ENCODE results near the gene ADGRE3. TPM values are rescaled to one million over a fixed set of nuclear protein-coding genes. Genes with fewer than 3 reads are reported as not detected.

The ADGRE3 gene
- total RNA-seq, 1 donor from 2014 or later = not detected

DNA sequence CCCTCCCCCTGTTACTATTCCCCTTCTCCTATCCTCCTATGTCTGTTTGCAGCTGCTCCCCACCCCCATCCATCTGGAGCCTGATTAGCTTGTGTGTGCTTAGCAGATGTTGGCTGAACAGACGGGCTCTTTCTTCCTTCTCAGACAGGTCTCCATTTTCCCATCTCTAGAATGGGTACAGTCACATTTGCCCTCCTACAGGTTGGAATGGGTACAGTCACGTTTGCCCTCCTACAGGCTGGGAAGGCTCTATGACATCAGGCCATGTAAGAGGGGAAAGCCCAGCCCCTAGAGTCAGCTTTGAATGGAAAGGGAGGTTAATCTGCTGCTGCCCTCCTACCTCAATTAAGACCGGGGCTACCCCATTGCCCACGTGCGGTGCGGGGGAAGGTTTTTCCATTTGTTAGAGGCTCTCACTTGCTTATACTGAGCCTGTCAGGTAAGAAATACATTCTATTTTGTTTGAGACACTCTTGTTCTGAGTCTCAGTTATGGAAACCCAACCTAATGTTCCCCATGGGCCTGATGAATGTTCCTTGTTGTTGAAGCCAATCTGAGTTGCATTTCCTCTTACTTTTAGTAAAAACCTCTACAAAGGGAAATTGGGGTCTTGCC is 93.9 kb downstream of the ADGRE3 start:
- H3K4me3 ChIP-seq (ENCODE audit: low read length in 3 of 3) = no peak overlapping the region
- H3K27me3 ChIP-seq (ENCODE audit: control insufficient read depth in 3 of 3, insufficient read depth in 3 of 3, low read length in 3 of 3) = no peaks in the 10 kb centered on the region
- no peaks in the 10 kb centered on the region for H3K9me3 ChIP-seq (ENCODE audit: control insufficient read depth in 3 of 3, low read length in 3 of 3)
- H3K4me1 ChIP-seq (ENCODE audit: control insufficient read depth in 3 of 3, insufficient read depth in 3 of 3, low read length in 3 of 3) = no peaks in the 10 kb centered on the region
- no peak overlapping the region for H3K27ac ChIP-seq (ENCODE audit: low read depth, low read length)
- no peaks in the 10 kb centered on the region for H3K36me3 ChIP-seq (ENCODE audit: control insufficient read depth in 3 of 3, insufficient read depth in 3 of 3, low read length in 3 of 3)
- H3K9ac ChIP-seq (ENCODE audit: low read depth in 1 of 3, low read length in 3 of 3) = no peak overlapping the region

DNA sequence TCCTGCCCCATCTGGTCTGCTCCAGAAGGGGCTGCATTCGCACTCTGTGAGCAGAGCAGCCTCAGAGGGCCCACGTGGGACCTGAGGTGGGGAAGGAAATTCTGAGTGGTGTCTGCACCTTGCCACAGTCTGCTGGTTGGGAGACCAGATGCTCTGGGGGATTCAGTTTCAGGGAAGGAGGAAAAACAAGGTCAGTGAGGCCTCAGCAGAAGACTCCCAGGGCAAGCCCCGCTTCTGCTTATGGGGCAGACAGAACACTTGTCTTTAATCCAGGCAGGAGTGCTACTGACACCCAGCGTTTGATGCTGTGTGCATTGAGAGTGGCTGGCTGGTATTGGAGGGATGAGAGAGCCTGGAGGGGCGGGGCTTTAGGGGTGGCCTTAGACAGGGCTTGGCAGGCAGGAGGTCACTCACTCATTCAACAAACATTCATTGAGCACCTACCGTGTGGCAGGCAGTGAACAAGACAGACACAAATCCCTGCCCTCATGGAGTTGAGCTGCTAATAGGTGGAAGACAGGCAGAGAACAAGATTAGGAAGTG is 96.7 kb downstream of the ADGRE3 start:
- H3K4me3 ChIP-seq (ENCODE audit: low read length in 3 of 3) = no peak overlapping the region
- no peak overlapping the region for H3K27ac ChIP-seq (ENCODE audit: low read depth, low read length)
- H3K27me3 ChIP-seq (ENCODE audit: control insufficient read depth in 3 of 3, insufficient read depth in 3 of 3, low read length in 3 of 3) = no peaks in the 10 kb centered on the region
- H3K36me3 ChIP-seq (ENCODE audit: control insufficient read depth in 3 of 3, insufficient read depth in 3 of 3, low read length in 3 of 3) = no peaks in the 10 kb centered on the region
- no peak overlapping the region for H3K9ac ChIP-seq (ENCODE audit: low read depth in 1 of 3, low read length in 3 of 3)
- peaks cover 0 to 3% (median 3%) of the 10 kb centered on the region in 3 donors for H3K4me1 ChIP-seq (ENCODE audit: control insufficient read depth in 3 of 3, insufficient read depth in 3 of 3, low read length in 3 of 3)
- H3K9me3 ChIP-seq (ENCODE audit: control insufficient read depth in 3 of 3, low read length in 3 of 3) = no peaks in the 10 kb centered on the region

DNA sequence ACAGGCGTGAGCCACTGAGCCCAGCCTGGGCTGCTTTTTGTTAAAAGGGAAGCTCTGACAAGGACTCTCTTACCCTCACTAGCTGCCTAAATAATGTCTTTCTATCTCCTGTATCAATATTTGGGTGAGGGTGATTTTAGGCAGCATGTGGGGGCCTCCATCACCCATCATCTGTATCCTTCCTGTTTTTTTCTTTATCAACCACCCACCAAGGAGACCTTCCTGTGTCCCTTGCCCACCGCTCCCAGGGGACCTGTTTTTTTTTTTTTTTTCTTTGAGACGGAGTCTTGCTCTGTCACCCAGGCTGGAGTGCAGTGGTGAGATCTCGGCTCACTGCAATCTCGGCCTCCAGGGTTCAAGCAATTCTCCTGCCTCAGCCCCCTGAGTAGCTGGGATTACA is 97.4 kb downstream of the ADGRE3 start:
- no peaks in the 10 kb centered on the region for H3K9me3 ChIP-seq (ENCODE audit: control insufficient read depth in 3 of 3, low read length in 3 of 3)
- H3K27ac ChIP-seq (ENCODE audit: low read depth, low read length) = no peak overlapping the region
- no peaks in the 10 kb centered on the region for H3K27me3 ChIP-seq (ENCODE audit: control insufficient read depth in 3 of 3, insufficient read depth in 3 of 3, low read length in 3 of 3)
- peaks cover 0 to 3% (median 3%) of the 10 kb centered on the region in 3 donors for H3K4me1 ChIP-seq (ENCODE audit: control insufficient read depth in 3 of 3, insufficient read depth in 3 of 3, low read length in 3 of 3)
- no peaks in the 10 kb centered on the region for H3K36me3 ChIP-seq (ENCODE audit: control insufficient read depth in 3 of 3, insufficient read depth in 3 of 3, low read length in 3 of 3)
- no peak overlapping the region for H3K9ac ChIP-seq (ENCODE audit: low read depth in 1 of 3, low read length in 3 of 3)
- H3K4me3 ChIP-seq (ENCODE audit: low read length in 3 of 3) = no peak overlapping the region

- Histone ChIP-seq H3K36me3 (ENCODE audit: control insufficient read depth in 3 of 3, insufficient read depth in 3 of 3, low read length in 3 of 3) (no peaks in the 10 kb centered on the region), H3K27ac (ENCODE audit: low read depth, low read length) (no peak overlapping the region), H3K9ac (ENCODE audit: low read depth in 1 of 3, low read length in 3 of 3) (no peak overlapping the region), H3K27me3 (ENCODE audit: control insufficient read depth in 3 of 3, insufficient read depth in 3 of 3, low read length in 3 of 3) (no peaks in the 10 kb centered on the region), H3K4me1 (ENCODE audit: control insufficient read depth in 3 of 3, insufficient read depth in 3 of 3, low read length in 3 of 3) (peaks cover 3 to 4% (median 3%) of the 10 kb centered on the region in 3 donors), H3K9me3 (ENCODE audit: control insufficient read depth in 3 of 3, low read length in 3 of 3) (no peaks in the 10 kb centered on the region), H3K4me3 (ENCODE audit: low read length in 3 of 3) (no peak overlapping the region)
Observed at GRCh38 chr19:14576363-14576762, 98.3 kb downstream of the ADGRE3 start.

- Histone ChIP-seq H3K4me3 (ENCODE audit: low read length in 3 of 3) (no peak overlapping the region), H3K9me3 (ENCODE audit: control insufficient read depth in 3 of 3, low read length in 3 of 3) (no peaks in the 10 kb centered on the region), H3K9ac (ENCODE audit: low read depth in 1 of 3, low read length in 3 of 3) (no peak overlapping the region), H3K4me1 (ENCODE audit: control insufficient read depth in 3 of 3, insufficient read depth in 3 of 3, low read length in 3 of 3) (peaks cover 11 to 12% (median 12%) of the 10 kb centered on the region in 3 donors), H3K27ac (ENCODE audit: low read depth, low read length) (no peak overlapping the region), H3K27me3 (ENCODE audit: control insufficient read depth in 3 of 3, insufficient read depth in 3 of 3, low read length in 3 of 3) (no peaks in the 10 kb centered on the region), H3K36me3 (ENCODE audit: control insufficient read depth in 3 of 3, insufficient read depth in 3 of 3, low read length in 3 of 3) (no peaks in the 10 kb centered on the region)
Observed at GRCh38 chr19:14575428-14575980, 99.1 kb downstream of the ADGRE3 start.

GRCh38 chr19:14571695-14572490 is 102.8 kb downstream of the ADGRE3 start, which contains the start of gene NDUFB7:
Gene NDUFB7, minus strand, starts transcription at chr19:14572066. Its CDS starts 66 bp downstream, at chr19:14572000.
- Histone ChIP-seq H3K27me3 (ENCODE audit: control insufficient read depth in 3 of 3, insufficient read depth in 3 of 3, low read length in 3 of 3) (no peaks in the 10 kb centered on the region), H3K4me1 (ENCODE audit: control insufficient read depth in 3 of 3, insufficient read depth in 3 of 3, low read length in 3 of 3) (peaks cover 21 to 22% (median 21%) of the 10 kb centered on the region in 3 donors), H3K27ac (ENCODE audit: low read depth, low read length) (peak within 1 kb of the TSS; percentile 56), H3K9me3 (ENCODE audit: control insufficient read depth in 3 of 3, low read length in 3 of 3) (no peaks in the 10 kb centered on the region), H3K36me3 (ENCODE audit: control insufficient read depth in 3 of 3, insufficient read depth in 3 of 3, low read length in 3 of 3) (peaks cover 11 to 13% (median 11%) of the 10 kb centered on the region in 3 donors), H3K9ac (ENCODE audit: low read depth in 1 of 3, low read length in 3 of 3) (peak within 1 kb of the TSS; percentile 87 to 99 (median 97)), H3K4me3 (ENCODE audit: low read length in 3 of 3) (peak within 1 kb of the TSS; percentile 91 to 99 (median 96))

DNA sequence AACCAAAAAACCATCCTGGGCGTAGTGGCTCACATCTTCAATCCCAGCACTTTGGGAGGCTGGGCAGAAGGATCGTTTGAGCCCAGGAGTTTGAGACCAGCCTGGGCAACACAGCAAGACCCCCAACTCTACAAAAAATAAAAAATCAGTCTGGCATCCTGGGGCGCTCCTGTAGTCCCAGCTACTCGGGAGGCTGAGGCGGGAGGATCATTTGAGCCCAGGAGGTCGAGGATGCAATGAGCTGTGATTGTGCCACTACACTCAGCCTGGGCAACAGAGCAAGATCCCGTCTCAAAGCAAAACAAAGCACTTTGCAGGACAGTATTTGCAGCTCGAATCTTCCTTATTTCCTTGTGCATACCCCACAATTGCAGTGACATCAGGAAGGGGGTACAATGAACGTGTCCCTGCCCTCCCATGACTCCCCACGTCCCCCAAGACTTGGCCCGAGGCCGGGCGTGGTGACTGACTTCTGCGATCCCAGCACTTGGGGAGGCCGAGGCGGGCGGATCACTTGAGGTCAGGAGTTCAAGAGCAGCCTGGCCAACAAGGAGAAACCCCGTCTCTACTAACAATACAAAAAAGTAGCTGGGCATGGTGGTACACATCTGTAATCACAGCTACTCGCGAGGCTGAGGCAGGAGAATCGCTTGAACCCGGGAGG is 103.6 kb downstream of the ADGRE3 start:
- peak overlapping the region; percentile 56 for H3K27ac ChIP-seq (ENCODE audit: low read depth, low read length)

More for the DNA sequence above, 103.6 kb downstream of the ADGRE3 start:
- H3K9me3 ChIP-seq (ENCODE audit: control insufficient read depth in 3 of 3, low read length in 3 of 3) = no peaks in the 10 kb centered on the region
- peak overlapping the region; percentile 91 to 99 (median 96) for H3K4me3 ChIP-seq (ENCODE audit: low read length in 3 of 3)
- peaks cover 14 to 16% (median 14%) of the 10 kb centered on the region in 3 donors for H3K36me3 ChIP-seq (ENCODE audit: control insufficient read depth in 3 of 3, insufficient read depth in 3 of 3, low read length in 3 of 3)
- peaks cover 21 to 22% (median 21%) of the 10 kb centered on the region in 3 donors for H3K4me1 ChIP-seq (ENCODE audit: control insufficient read depth in 3 of 3, insufficient read depth in 3 of 3, low read length in 3 of 3)
- H3K9ac ChIP-seq (ENCODE audit: low read depth in 1 of 3, low read length in 3 of 3) = peak overlapping the region; percentile 87 to 99 (median 97)
- no peaks in the 10 kb centered on the region for H3K27me3 ChIP-seq (ENCODE audit: control insufficient read depth in 3 of 3, insufficient read depth in 3 of 3, low read length in 3 of 3)

Small RNA genes within 50 kb of the gene (small RNA-seq; reads per million reads assigned to genes)
- gene AC022149.2 (not detected), gene RN7SL842P (not detected)

Other genes with a start within 250 kb of the ADGRE3 start
- gene PKN1, start 241.5 kb downstream of the ADGRE3 start, total RNA-seq = 57.9 TPM
- not detected for gene PTGER1, start 199.5 kb downstream of the ADGRE3 start, total RNA-seq
- 41.8 TPM for gene GIPC1, start 178.7 kb downstream of the ADGRE3 start, total RNA-seq
- 39.1 TPM for gene DNAJB1, start 156.4 kb downstream of the ADGRE3 start, total RNA-seq
- 83.0 TPM for gene TECR, start 145.2 kb downstream of the ADGRE3 start, total RNA-seq
- gene NDUFB7, start 102.8 kb downstream of the ADGRE3 start, total RNA-seq = 525 TPM
- gene CLEC17A, start 91.8 kb downstream of the ADGRE3 start, total RNA-seq = 0.52 TPM
- gene ZNF333, start 15.2 kb upstream of the ADGRE3 start, total RNA-seq = 12.0 TPM
- gene ADGRE2, start 103.7 kb upstream of the ADGRE3 start, total RNA-seq = under 0.01 TPM
- gene OR7A5, start 160.3 kb upstream of the ADGRE3 start, total RNA-seq = not detected
- gene OR7C1, start 160.3 kb upstream of the ADGRE3 start, total RNA-seq = not detected
- gene OR7A10, start 174.1 kb upstream of the ADGRE3 start, total RNA-seq = not detected
- not detected for gene OR7A17, start 211.3 kb upstream of the ADGRE3 start, total RNA-seq